Measurements from ENCODE around the gene ABCD1.

DNA sequence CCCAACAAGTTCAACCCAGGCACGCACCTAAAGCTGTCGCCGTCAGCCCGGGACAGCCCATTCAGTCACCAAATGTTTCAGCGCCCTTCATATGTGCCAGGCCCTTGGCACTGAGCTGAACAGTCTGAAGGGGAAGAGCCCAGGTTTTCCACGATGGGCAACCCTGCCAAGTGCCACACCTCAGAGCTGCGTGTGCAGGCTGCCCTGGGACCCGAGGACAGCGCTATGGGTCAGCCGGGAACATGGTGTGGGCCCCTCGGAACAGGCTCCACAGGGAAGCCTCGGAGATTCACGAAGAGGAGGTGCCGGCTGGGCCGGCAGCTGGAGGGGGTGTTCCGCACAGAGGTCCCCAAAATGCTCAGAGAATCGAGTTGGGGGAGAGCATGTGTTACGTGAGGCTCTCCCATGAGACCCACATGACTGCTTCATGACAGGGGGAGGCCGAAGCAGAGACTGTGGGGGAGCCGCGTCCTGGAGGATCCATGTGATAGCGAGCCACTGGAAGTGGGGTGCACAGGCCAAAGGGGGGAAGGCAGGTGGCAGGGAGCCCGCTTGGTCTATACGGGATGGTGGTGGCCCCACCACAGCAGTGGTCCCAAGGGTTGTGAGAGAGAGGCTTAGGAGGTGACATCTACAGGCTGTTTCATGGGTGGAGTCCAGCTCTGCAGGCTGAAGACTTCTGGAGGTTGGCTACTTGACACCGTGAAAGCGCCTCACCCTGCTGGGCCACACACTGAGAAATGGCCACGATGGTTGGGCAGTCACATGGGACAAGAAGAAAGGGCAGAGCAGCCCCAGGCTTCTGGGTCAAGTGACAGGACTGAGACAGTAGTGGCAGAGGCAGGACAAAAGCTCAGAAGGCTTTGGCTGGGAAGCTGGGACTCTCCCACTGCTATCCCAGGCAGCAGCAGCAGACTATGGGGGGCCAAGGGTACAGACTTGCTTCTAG lies 14.7 kb upstream of the ABCD1 start:
- TF ChIP-seq CTCF (IDR thresholded peaks at IDR 0.05) = no peak
- TF ChIP-seq GABPB1 (CRISPR knock-in tag; IDR thresholded peaks at IDR 0.05) = no peak
- TF ChIP-seq, protein P1, sequence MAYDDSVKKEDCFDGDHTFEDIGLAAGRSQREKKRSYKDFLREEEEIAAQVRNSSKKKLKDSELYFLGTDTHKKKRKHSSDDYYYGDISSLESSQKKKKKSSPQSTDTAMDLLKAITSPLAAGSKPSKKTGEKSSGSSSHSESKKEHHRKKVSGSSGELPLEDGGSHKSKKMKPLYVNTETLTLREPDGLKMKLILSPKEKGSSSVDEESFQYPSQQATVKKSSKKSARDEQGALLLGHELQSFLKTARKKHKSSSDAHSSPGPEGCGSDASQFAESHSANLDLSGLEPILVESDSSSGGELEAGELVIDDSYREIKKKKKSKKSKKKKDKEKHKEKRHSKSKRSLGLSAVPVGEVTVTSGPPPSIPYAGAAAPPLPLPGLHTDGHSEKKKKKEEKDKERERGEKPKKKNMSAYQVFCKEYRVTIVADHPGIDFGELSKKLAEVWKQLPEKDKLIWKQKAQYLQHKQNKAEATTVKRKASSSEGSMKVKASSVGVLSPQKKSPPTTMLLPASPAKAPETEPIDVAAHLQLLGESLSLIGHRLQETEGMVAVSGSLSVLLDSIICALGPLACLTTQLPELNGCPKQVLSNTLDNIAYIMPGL (CRISPR knock-in tag; IDR thresholded peaks at IDR 0.05) = no peak
- no peak for TF ChIP-seq ZNF263 (CRISPR knock-in tag; IDR thresholded peaks at IDR 0.05; ENCODE audit: low read depth)
- TF ChIP-seq, protein P2, sequence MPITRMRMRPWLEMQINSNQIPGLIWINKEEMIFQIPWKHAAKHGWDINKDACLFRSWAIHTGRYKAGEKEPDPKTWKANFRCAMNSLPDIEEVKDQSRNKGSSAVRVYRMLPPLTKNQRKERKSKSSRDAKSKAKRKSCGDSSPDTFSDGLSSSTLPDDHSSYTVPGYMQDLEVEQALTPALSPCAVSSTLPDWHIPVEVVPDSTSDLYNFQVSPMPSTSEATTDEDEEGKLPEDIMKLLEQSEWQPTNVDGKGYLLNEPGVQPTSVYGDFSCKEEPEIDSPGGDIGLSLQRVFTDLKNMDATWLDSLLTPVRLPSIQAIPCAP (CRISPR knock-in tag; IDR thresholded peaks at IDR 0.05) = no peak
- TF ChIP-seq, protein P3, sequence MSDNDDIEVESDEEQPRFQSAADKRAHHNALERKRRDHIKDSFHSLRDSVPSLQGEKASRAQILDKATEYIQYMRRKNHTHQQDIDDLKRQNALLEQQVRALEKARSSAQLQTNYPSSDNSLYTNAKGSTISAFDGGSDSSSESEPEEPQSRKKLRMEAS (CRISPR knock-in tag; IDR thresholded peaks at IDR 0.05) = no peak
- TF ChIP-seq SP1 (CRISPR knock-in tag; conservative IDR thresholded peaks at IDR 0.05) = no peak
- TF ChIP-seq JUN (CRISPR knock-in tag; IDR thresholded peaks at IDR 0.05) = no peak
- TF ChIP-seq, protein P4, sequence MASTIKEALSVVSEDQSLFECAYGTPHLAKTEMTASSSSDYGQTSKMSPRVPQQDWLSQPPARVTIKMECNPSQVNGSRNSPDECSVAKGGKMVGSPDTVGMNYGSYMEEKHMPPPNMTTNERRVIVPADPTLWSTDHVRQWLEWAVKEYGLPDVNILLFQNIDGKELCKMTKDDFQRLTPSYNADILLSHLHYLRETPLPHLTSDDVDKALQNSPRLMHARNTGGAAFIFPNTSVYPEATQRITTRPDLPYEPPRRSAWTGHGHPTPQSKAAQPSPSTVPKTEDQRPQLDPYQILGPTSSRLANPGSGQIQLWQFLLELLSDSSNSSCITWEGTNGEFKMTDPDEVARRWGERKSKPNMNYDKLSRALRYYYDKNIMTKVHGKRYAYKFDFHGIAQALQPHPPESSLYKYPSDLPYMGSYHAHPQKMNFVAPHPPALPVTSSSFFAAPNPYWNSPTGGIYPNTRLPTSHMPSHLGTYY (CRISPR knock-in tag; IDR thresholded peaks at IDR 0.05) = no peak
- no peak for TF ChIP-seq RELA (CRISPR knock-in tag; IDR thresholded peaks at IDR 0.05; ENCODE audit: borderline replicate concordance)
